ENCODE measurements around the gene OR2T29.
"Not testable (repeated sequence)": the region's sequence is repeated elsewhere in the genome, so short reads cannot be mapped to it uniquely, and the experiment has no call there.

Gene OR2T29

GRCh38 chr1:248592655-248593054, 30.1 kb upstream of the OR2T29 start:
- no peak for TF ChIP-seq CTCF (IDR thresholded peaks at IDR 0.05)

- TF ChIP-seq CTCF (IDR thresholded peaks at IDR 0.05) = no peak
These were observed 27.5 kb upstream of the OR2T29 start for GRCh38 chr1:248590055-248590454.

GRCh38 chr1:248589334-248589733, 26.8 kb upstream of the OR2T29 start:
- TF ChIP-seq CTCF (IDR thresholded peaks at IDR 0.05) = no peak

- no peak for TF ChIP-seq CTCF (IDR thresholded peaks at IDR 0.05)
These were observed 22.7 kb upstream of the OR2T29 start for GRCh38 chr1:248585266-248585665.

GRCh38 chr1:248576260-248576980, 13.8 kb upstream of the OR2T29 start:
- TF ChIP-seq CTCF (IDR thresholded peaks at IDR 0.05) = no peak

GRCh38 chr1:248574657-248575056, 12.1 kb upstream of the OR2T29 start, which contains the start of gene OR2T34:
TSS of gene OR2T34 (minus strand) at chr1:248574757. CDS start at chr1:248574757, 0 bp downstream.
- not testable (repeated sequence) for TF ChIP-seq CTCF (IDR thresholded peaks at IDR 0.05)

GRCh38 chr1:248521856-248522255, 40.7 kb downstream of the OR2T29 start:
- TF ChIP-seq CTCF (IDR thresholded peaks at IDR 0.05) = no peak

- not testable (repeated sequence) for TF ChIP-seq CTCF (IDR thresholded peaks at IDR 0.05)
These were observed 54.8 kb downstream of the OR2T29 start, which contains the start of gene OR2G6 for GRCh38 chr1:248507773-248508172. TSS of gene OR2G6 (plus strand) at chr1:248508073. CDS start at chr1:248521647, 13,574 bp downstream.

All from LNCAP (cell line).